ENCODE results near the gene SP100. TPM values are rescaled to one million over a fixed set of nuclear protein-coding genes. Genes with fewer than 3 reads are reported as not detected.

The SP100 gene
- total and polyA plus RNA-seq, 2 of the 13 experiments (the other 11 are each of a cell fraction or from before 2014, with no cell fraction given) = 12.6 to 16.5 TPM

DNA sequence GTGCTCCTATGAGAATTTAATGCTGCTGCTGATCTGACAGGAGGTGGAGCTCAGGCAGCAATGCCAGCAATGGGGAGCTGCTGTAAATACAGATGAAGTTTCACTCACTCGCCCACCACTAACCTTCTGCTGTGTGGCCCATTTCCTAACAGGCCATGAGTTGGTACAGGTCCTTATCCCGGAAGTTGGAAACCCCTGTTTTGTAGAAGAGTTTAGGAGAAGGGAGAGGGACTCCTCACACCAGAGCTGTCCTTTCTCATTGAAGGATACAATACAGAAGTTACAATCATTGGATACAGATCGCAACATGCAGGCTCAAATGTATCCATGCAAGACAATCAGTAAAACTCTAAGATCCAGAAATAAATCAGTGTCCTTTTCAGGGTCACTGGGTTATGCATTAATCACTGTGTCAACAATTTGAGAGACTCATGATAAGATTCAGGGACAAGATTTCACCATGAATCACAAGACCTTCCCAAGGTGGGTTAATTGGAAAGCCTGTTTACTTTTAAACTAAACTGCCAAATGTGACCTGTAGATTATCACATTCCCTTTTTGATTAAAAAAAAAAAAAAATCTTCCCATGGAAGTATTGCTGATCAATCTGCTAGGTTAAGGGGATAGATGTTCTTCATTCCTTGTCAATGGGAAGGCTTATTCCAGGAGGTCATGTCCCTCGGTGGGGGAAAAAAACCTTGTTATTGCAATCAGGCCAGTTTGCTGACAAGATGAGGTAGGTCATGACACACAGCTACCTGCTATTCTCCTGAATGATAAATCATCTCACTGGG, 97.2 kb downstream of the SP100 start (continued):
- TF ChIP-seq, protein P1, sequence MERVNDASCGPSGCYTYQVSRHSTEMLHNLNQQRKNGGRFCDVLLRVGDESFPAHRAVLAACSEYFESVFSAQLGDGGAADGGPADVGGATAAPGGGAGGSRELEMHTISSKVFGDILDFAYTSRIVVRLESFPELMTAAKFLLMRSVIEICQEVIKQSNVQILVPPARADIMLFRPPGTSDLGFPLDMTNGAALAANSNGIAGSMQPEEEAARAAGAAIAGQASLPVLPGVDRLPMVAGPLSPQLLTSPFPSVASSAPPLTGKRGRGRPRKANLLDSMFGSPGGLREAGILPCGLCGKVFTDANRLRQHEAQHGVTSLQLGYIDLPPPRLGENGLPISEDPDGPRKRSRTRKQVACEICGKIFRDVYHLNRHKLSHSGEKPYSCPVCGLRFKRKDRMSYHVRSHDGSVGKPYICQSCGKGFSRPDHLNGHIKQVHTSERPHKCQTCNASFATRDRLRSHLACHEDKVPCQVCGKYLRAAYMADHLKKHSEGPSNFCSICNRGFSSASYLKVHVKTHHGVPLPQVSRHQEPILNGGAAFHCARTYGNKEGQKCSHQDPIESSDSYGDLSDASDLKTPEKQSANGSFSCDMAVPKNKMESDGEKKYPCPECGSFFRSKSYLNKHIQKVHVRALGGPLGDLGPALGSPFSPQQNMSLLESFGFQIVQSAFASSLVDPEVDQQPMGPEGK (CRISPR knock-in tag; IDR thresholded peaks at IDR 0.05) = 0 out of 2 replicates have a peak, but pooled peaks have one; percentile 24
- TF ChIP-seq ZNF562 (CRISPR knock-in tag; IDR thresholded peaks at IDR 0.05; ENCODE audit: borderline replicate concordance) (no peak), NKX3-1 (CRISPR knock-in tag; IDR thresholded peaks at IDR 0.05) (peak; percentile 61; the same call in 1 of the 2 replicates), SKI (IDR thresholded peaks at IDR 0.05; ENCODE audit: partially characterized antibody) (no peak), SOX13 (IDR thresholded peaks at IDR 0.05) (no peak), SOX13 (CRISPR knock-in tag; conservative IDR thresholded peaks at IDR 0.05 in 1 of 2, IDR thresholded peaks at IDR 0.05 in 1 of 2) (peak in 1 of 2 experiments; percentile 81; a peak in 2 of 4 replicates), ZNF747 (CRISPR knock-in tag; IDR thresholded peaks at IDR 0.05; ENCODE audit: borderline replicate concordance) (no peak), KAT8 (CRISPR knock-in tag; IDR thresholded peaks at IDR 0.05) (peak; percentile 56; the same call in 1 of the 2 replicates), ZBTB42 (CRISPR knock-in tag; IDR thresholded peaks at IDR 0.05) (no peak), ZNF556 (CRISPR knock-in tag; IDR thresholded peaks at IDR 0.05; ENCODE audit: borderline replicate concordance) (no peak), FOXO1 (CRISPR knock-in tag; IDR thresholded peaks at IDR 0.05) (peak; percentile 41; the same call in 1 of the 2 replicates), RBAK (CRISPR knock-in tag; IDR thresholded peaks at IDR 0.05) (no peak), SP2 (CRISPR knock-in tag; IDR thresholded peaks at IDR 0.05) (no peak), ZC3H4 (CRISPR knock-in tag; IDR thresholded peaks at IDR 0.05; ENCODE audit: borderline replicate concordance) (no peak), TARDBP (CRISPR knock-in tag; IDR thresholded peaks at IDR 0.05) (peak; percentile 81), ZNF430 (CRISPR knock-in tag; IDR thresholded peaks at IDR 0.05) (no peak), NFRKB (IDR thresholded peaks at IDR 0.05) (no peak)
- TF ChIP-seq, protein P2, sequence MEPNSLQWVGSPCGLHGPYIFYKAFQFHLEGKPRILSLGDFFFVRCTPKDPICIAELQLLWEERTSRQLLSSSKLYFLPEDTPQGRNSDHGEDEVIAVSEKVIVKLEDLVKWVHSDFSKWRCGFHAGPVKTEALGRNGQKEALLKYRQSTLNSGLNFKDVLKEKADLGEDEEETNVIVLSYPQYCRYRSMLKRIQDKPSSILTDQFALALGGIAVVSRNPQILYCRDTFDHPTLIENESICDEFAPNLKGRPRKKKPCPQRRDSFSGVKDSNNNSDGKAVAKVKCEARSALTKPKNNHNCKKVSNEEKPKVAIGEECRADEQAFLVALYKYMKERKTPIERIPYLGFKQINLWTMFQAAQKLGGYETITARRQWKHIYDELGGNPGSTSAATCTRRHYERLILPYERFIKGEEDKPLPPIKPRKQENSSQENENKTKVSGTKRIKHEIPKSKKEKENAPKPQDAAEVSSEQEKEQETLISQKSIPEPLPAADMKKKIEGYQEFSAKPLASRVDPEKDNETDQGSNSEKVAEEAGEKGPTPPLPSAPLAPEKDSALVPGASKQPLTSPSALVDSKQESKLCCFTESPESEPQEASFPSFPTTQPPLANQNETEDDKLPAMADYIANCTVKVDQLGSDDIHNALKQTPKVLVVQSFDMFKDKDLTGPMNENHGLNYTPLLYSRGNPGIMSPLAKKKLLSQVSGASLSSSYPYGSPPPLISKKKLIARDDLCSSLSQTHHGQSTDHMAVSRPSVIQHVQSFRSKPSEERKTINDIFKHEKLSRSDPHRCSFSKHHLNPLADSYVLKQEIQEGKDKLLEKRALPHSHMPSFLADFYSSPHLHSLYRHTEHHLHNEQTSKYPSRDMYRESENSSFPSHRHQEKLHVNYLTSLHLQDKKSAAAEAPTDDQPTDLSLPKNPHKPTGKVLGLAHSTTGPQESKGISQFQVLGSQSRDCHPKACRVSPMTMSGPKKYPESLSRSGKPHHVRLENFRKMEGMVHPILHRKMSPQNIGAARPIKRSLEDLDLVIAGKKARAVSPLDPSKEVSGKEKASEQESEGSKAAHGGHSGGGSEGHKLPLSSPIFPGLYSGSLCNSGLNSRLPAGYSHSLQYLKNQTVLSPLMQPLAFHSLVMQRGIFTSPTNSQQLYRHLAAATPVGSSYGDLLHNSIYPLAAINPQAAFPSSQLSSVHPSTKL (CRISPR knock-in tag; IDR thresholded peaks at IDR 0.05) = peak; percentile 91
- TF ChIP-seq, protein P3, sequence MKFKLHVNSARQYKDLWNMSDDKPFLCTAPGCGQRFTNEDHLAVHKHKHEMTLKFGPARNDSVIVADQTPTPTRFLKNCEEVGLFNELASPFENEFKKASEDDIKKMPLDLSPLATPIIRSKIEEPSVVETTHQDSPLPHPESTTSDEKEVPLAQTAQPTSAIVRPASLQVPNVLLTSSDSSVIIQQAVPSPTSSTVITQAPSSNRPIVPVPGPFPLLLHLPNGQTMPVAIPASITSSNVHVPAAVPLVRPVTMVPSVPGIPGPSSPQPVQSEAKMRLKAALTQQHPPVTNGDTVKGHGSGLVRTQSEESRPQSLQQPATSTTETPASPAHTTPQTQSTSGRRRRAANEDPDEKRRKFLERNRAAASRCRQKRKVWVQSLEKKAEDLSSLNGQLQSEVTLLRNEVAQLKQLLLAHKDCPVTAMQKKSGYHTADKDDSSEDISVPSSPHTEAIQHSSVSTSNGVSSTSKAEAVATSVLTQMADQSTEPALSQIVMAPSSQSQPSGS (CRISPR knock-in tag; IDR thresholded peaks at IDR 0.05) = peak; percentile 17; the same call in 1 of the 2 replicates
- TF ChIP-seq, protein P4, sequence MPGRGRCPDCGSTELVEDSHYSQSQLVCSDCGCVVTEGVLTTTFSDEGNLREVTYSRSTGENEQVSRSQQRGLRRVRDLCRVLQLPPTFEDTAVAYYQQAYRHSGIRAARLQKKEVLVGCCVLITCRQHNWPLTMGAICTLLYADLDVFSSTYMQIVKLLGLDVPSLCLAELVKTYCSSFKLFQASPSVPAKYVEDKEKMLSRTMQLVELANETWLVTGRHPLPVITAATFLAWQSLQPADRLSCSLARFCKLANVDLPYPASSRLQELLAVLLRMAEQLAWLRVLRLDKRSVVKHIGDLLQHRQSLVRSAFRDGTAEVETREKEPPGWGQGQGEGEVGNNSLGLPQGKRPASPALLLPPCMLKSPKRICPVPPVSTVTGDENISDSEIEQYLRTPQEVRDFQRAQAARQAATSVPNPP (CRISPR knock-in tag; IDR thresholded peaks at IDR 0.05) = peak; percentile 87; the same call in 1 of the 2 replicates
- TF ChIP-seq, protein P5, sequence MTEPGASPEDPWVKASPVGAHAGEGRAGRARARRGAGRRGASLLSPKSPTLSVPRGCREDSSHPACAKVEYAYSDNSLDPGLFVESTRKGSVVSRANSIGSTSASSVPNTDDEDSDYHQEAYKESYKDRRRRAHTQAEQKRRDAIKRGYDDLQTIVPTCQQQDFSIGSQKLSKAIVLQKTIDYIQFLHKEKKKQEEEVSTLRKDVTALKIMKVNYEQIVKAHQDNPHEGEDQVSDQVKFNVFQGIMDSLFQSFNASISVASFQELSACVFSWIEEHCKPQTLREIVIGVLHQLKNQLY (CRISPR knock-in tag; IDR thresholded peaks at IDR 0.05) = 0 out of 2 replicates have a peak, but pooled peaks have one; percentile 25

All from HepG2 (cell line).